Endothelial cell of umbilical vein (primary cell): Measurements from ENCODE around the gene PPP3CA. TPM values are rescaled to one million over a fixed set of nuclear protein-coding genes. Genes with fewer than 3 reads are reported as not detected.

Source experiments
- BruUV-seq: library from RNA; stranded (reverse); fragments of 400-500 nt; replicated peaks from 2 replicates; lab custom pipeline; 2021; lab: Mats Ljungman, UMichigan
- CTCF ChIA-PET: fragments of 300-600, 350-600 bp; sonication (Branson Sonifier 250); formaldehyde crosslinking; loops from one replicate; lab custom pipeline; 2021; ENCODE audit warnings: antibody characterized with exemption, inconsistent platforms; lab: Charles Lee
- POLR2A ChIA-PET: fragments of 300-600, 350-600 bp; sonication (Branson Sonifier 250); formaldehyde crosslinking; loops from one replicate; lab custom pipeline; 2021; ENCODE audit warnings: antibody characterized with exemption, inconsistent platforms; lab: Charles Lee
- DNase-seq: peaks from one replicate; pipeline ENCODE4 v3.0.0-alpha.2; 2011; ENCODE audit warnings: low read depth, low spot score
- FAIRE-seq: peaks from 2 replicates; lab custom pipeline; 2011; peaks lifted over from hg19 to GRCh38; lab: Jason Lieb, UNC
- H2AFZ ChIP-seq: 2 replicates; pipeline ENCODE4 v1.6.0; 2012; ENCODE audit warnings: low read depth, low read length, control low read depth, inconsistent platforms
- H3K27ac ChIP-seq: 2 replicates; pipeline ENCODE4 v1.5.1; 2011; ENCODE audit warnings: low read depth, mild to moderate bottlenecking, control low read depth, low read length, moderate library complexity; ENCODE audit not compliant: insufficient read depth
- H3K27me3 ChIP-seq, 2 experiments: 2 replicates each; pipeline versions ENCODE4 v1.6.0 to v1.6.1; 2011; ENCODE audit warnings: low read length in 2 of 2, mixed read lengths in 1 of 2; ENCODE audit not compliant: control insufficient read depth in 2 of 2, insufficient read depth in 2 of 2
- H3K36me3 ChIP-seq, 2 experiments: 2 replicates in 1 of 2; 3 replicates in 1 of 2; pipeline ENCODE4 v1.5.1; 2011; ENCODE audit warnings: low read length in 2 of 2, mild to moderate bottlenecking in 1 of 2, moderate library complexity in 1 of 2; ENCODE audit not compliant: control insufficient read depth in 2 of 2, insufficient read depth in 2 of 2; ENCODE audit errors: extremely low read depth in 1 of 2
- H3K4me1 ChIP-seq: 3 replicates; pipeline ENCODE4 v1.5.1; 2011; ENCODE audit warnings: mild to moderate bottlenecking, low read length; ENCODE audit not compliant: control insufficient read depth, insufficient read depth; ENCODE audit errors: extremely low read depth
- H3K4me2 ChIP-seq: 2 replicates; pipeline ENCODE4 v1.6.1; 2011; ENCODE audit warnings: low read length, control low read depth, mixed read lengths; ENCODE audit not compliant: insufficient read depth
- H3K4me3 ChIP-seq, 3 experiments: fragments of 200-600 bp in 1 of 3; sonication (generic), shearing (Covaris generic) in 1 of 3; replicated peaks in 1 of 3; 2 replicates each; pipeline ENCODE4 v1.5.1; 2011 to 2016; ENCODE audit warnings: control low read depth in 3 of 3, low read length in 3 of 3, mild to moderate bottlenecking in 2 of 3, inconsistent platforms in 1 of 3, low read depth in 1 of 3, moderate library complexity in 1 of 3; ENCODE audit not compliant: insufficient read depth in 1 of 3
- H3K79me2 ChIP-seq: 2 replicates; pipeline ENCODE4 v1.6.0; 2012; ENCODE audit warnings: low read length, inconsistent platforms; ENCODE audit not compliant: control insufficient read depth, insufficient read depth
- H3K9ac ChIP-seq: replicated peaks from 2 replicates; pipeline ENCODE3; 2011; ENCODE audit warnings: low read length, control low read depth; ENCODE audit not compliant: insufficient read depth; ENCODE audit errors: extremely low read depth
- H3K9me1 ChIP-seq: replicated peaks from 3 replicates; pipeline ENCODE4 v1.6.0; 2011; ENCODE audit warnings: mild to moderate bottlenecking, low read length; ENCODE audit not compliant: control insufficient read depth, insufficient read depth; ENCODE audit errors: extremely low read depth
- H3K9me3 ChIP-seq: replicated peaks from 2 replicates; pipeline ENCODE4 v1.5.1; 2012; ENCODE audit warnings: low read length, inconsistent platforms; ENCODE audit not compliant: control insufficient read depth, insufficient read depth
- H4K20me1 ChIP-seq: replicated peaks from 2 replicates; pipeline ENCODE3; 2011; ENCODE audit warnings: mild to moderate bottlenecking, low read length; ENCODE audit not compliant: control insufficient read depth, insufficient read depth; ENCODE audit errors: extremely low read depth
- CTCF ChIP-seq, 2 donors: IDR thresholded peaks; 1 replicate in 1 of 2; 2 replicates in 1 of 2; pipeline ENCODE4 v1.5.1; 2011; ENCODE audit warnings: low read length in 2 of 2, mild to moderate bottlenecking in 2 of 2, moderate library complexity in 2 of 2, control low read depth in 1 of 2, inconsistent platforms in 1 of 2, low read depth in 1 of 2; ENCODE audit not compliant: insufficient read depth in 1 of 2; ENCODE audit errors: extremely low read depth in 1 of 2
- FOS ChIP-seq: IDR thresholded peaks from 2 replicates; pipeline ENCODE4 v1.6.1; 2011; ENCODE audit warnings: mild to moderate bottlenecking, low read length, moderate library complexity, borderline replicate concordance; ENCODE audit not compliant: insufficient read depth
- GATA2 ChIP-seq: IDR thresholded peaks from 2 replicates; pipeline ENCODE4 v1.7.0; 2011; ENCODE audit warnings: low read depth, mild to moderate bottlenecking, moderate library complexity, mixed read lengths, low read length; ENCODE audit not compliant: insufficient read length, insufficient read depth
- JUN ChIP-seq: IDR thresholded peaks from 2 replicates; pipeline ENCODE4 v1.6.1; 2011; ENCODE audit warnings: borderline replicate concordance, low read depth; ENCODE audit not compliant: insufficient read length, insufficient read depth
- MAX ChIP-seq: IDR thresholded peaks from 2 replicates; pipeline ENCODE4 v1.6.1; 2011; ENCODE audit not compliant: insufficient read depth, insufficient read length
- MYC ChIP-seq: IDR thresholded peaks from one replicate; pipeline ENCODE4 v1.6.1; 2011; ENCODE audit warnings: mild to moderate bottlenecking, low read depth, low read length
- POLR2A ChIP-seq: IDR thresholded peaks from 2 replicates; pipeline ENCODE4 v1.6.1; 2012; ENCODE audit warnings: low read depth, mild to moderate bottlenecking, control low read depth, low read length
- POLR2AphosphoS5 ChIP-seq: IDR thresholded peaks from 2 replicates; pipeline ENCODE4 v1.6.1; 2012; ENCODE audit warnings: low read depth, mild to moderate bottlenecking, control low read depth, low read length, moderate library complexity; ENCODE audit not compliant: insufficient read depth
- dilution Hi-C: fragments of 300-500 bp; cut with MboI; formaldehyde crosslinking; loops from one replicate; pipeline ENCODE4 v1.15.0; 2019; ENCODE audit warnings: low sequenced_read_pairs; ENCODE audit not compliant: extremely low pct_ligation_motif_present
- intact Hi-C: fragments of 100-400 bp; cut with micrococcal nuclease; formaldehyde crosslinking; loops from one replicate; pipeline ENCODE4 v1.10.0; 2022
- polyA plus RNA-seq, 4 experiments: library from polyadenylated mRNA; depleted of rRNA in 3 of 4; stranded (reverse) in 3 of 4; unstranded in 1 of 4; fragments of >200 nt; gene quantifications; 2 replicates each; pipeline versions ENCODE4 v1.2.1 to v1.2.3, GENCODE V29; 2011 to 2012; ENCODE audit warnings: missing spikeins in 1 of 4
- total RNA-seq: library from RNA; stranded (reverse); gene quantifications from 2 replicates; pipeline ENCODE4 v1.2.3, GENCODE V29; 2021

Gene PPP3CA
- total and polyA plus RNA-seq, 2 donors (not counting 3 experiments of a cell fraction or from before 2014, with no cell fraction given): 7.0 to 43.3 TPM

- no peaks in the 10 kb centered on the region for H3K9me3 ChIP-seq
- intact Hi-C loops (loop anchor here (5.0 to 10.0 kb wide), 3 partner anchors 327 to 1075 kb away; partner anchors contain the start of genes DNAJB14 and PPP3CA), dilution Hi-C loops (no loop called here)
- H3K9ac ChIP-seq: peak overlapping the region; percentile 39
- no peaks in the 10 kb centered on the region for H3K36me3 ChIP-seq
- H3K4me2 ChIP-seq: peak overlapping the region; percentile 58
- H2AFZ ChIP-seq: no peak overlapping the region
- POLR2A ChIA-PET: no interaction called here
- H3K9me1 ChIP-seq: no peaks in the 10 kb centered on the region
- no TSS peak for BruUV-seq
- H4K20me1 ChIP-seq: no peaks in the 10 kb centered on the region
- peak overlapping the region; percentile 88 for H3K27ac ChIP-seq
- TF ChIP-seq JUN (no peak), POLR2AphosphoS5 (no peak), CTCF (IDR thresholded peaks at IDR 0.05; ENCODE audit: extremely low read depth in 1 of 2, insufficient read depth in 1 of 2, low read depth in 1 of 2, low read length in 2 of 2) (no peak), GATA2 (peak; percentile 46), MAX (no peak), POLR2A (no peak), MYC (no peak), FOS (peak; percentile 65)
- no peaks in the 10 kb centered on the region for H3K27me3 ChIP-seq
- peak; percentile 51 for DNase-seq
- H3K4me1 ChIP-seq: peaks cover 35% of the 10 kb centered on the region
- no peaks in the 10 kb centered on the region for H3K79me2 ChIP-seq
- CTCF ChIA-PET: interaction anchor here (0.9 to 2.2 kb wide), 4 partner anchors 9 to 112 kb away, joined by 3 to 7 read pairs (median 4); no protein-coding TSS in a partner anchor
- H3K4me3 ChIP-seq: no peak overlapping the region
- FAIRE-seq: no peak
These were observed 327.4 kb downstream of the PPP3CA start for GRCh38 chr4:101019941-101020401.
